DOHH2 (cell line): ENCODE measurements around the gene NEK2.

Source experiments
- EZH2phosphoT487 ChIP-seq: fragments of 200-600 bp; sonication (generic); IDR thresholded peaks from 2 replicates; pipeline ENCODE4 v1.6.1; 2017; ENCODE audit warnings: borderline replicate concordance, mild to moderate bottlenecking, antibody characterized with exemption, low read length, moderate library complexity, mixed read lengths
- TF ChIP-seq, protein P1 (sequence below): fragments of 200-600 bp; sonication (generic); IDR thresholded peaks from one replicate; pipeline ENCODE4 v1.5.1; 2014; ENCODE audit warnings: antibody characterized with exemption, mild to moderate bottlenecking, low read depth, low read length; ENCODE audit not compliant: poor library complexity, severe bottlenecking

DNA sequence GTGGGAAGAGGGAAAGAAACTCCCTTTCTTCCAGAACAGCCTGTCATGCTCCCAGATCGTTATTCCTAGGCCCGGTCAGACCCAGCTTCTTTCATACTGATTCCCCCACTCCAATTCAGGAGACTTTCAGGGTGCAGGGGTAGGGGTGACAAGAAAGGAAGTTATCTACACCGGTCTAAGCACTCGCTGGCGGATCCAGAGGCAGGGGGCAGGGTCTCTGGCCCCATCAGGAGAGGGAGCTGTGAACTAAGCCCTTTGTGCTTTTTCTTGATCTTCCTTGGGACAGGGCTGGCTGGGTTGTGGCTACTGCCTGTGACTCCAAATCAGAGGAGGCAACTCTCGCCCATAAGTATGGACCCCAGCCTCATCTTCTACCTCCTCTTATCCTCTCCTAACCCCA, 44.3 kb downstream of the NEK2 start:
- TF ChIP-seq, protein P1, sequence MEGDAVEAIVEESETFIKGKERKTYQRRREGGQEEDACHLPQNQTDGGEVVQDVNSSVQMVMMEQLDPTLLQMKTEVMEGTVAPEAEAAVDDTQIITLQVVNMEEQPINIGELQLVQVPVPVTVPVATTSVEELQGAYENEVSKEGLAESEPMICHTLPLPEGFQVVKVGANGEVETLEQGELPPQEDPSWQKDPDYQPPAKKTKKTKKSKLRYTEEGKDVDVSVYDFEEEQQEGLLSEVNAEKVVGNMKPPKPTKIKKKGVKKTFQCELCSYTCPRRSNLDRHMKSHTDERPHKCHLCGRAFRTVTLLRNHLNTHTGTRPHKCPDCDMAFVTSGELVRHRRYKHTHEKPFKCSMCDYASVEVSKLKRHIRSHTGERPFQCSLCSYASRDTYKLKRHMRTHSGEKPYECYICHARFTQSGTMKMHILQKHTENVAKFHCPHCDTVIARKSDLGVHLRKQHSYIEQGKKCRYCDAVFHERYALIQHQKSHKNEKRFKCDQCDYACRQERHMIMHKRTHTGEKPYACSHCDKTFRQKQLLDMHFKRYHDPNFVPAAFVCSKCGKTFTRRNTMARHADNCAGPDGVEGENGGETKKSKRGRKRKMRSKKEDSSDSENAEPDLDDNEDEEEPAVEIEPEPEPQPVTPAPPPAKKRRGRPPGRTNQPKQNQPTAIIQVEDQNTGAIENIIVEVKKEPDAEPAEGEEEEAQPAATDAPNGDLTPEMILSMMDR, result no peak
- no peak for TF ChIP-seq EZH2phosphoT487
